Ovary (tissue), 3 donors: ENCODE data around the gene SLC16A10.

Experiments
- POLR2A ChIP-seq: fragments of 450-650 bp; IDR thresholded peaks from one replicate; pipeline ENCODE4 v1.6.1; 2017; ENCODE audit warnings: antibody characterized with exemption, mild to moderate bottlenecking, moderate library complexity
- TF ChIP-seq, protein P1 (sequence below), 3 donors: fragments of 450-650 bp in 2 of 3; fragments of 200-600 bp in 1 of 3; IDR thresholded peaks; one replicate each; pipeline versions ENCODE4 v1.5.1 to v1.8.0; 2016 to 2022; ENCODE audit warnings: antibody characterized with exemption in 3 of 3, mild to moderate bottlenecking in 1 of 3
- donor health status: DM: no; HTN: no; CAD: no.

DNA sequence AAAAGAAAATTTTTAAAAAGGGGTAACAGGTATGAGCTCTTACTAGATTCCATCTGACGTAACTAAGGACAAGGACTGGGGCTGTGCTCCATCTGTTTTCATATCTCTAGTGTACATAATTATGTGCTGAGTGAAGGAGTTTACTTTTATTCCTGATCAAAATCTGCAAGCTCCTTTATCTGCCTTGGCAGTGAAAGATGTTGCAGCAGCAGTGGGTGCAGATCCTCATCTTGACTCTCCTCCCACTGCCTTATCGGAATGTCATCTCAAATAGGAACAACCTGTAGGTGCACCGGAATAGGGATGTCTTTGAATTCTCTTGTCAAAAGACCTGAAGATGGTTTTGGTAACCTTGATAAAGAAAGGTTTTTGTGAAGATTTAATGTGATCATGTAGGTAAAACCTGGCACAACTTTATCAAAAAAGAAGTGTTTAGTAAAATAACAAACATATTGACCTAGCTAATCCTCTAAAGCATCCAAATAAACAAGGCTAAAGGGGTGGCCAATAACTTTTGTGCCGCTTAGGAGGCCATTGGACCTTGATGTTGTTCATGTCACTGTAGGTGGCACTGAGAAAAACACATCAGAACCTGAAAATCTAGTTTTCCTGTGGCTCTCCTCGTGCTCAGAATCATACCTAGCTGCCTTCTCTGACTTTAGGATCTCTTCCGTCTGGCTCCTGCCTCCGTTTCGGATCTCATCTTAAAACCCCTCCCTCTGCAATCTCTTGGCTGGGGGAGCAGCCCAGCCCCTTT lies 19.0 kb upstream of the SLC16A10 start:
- TF ChIP-seq POLR2A: no peak
- TF ChIP-seq, protein P1, sequence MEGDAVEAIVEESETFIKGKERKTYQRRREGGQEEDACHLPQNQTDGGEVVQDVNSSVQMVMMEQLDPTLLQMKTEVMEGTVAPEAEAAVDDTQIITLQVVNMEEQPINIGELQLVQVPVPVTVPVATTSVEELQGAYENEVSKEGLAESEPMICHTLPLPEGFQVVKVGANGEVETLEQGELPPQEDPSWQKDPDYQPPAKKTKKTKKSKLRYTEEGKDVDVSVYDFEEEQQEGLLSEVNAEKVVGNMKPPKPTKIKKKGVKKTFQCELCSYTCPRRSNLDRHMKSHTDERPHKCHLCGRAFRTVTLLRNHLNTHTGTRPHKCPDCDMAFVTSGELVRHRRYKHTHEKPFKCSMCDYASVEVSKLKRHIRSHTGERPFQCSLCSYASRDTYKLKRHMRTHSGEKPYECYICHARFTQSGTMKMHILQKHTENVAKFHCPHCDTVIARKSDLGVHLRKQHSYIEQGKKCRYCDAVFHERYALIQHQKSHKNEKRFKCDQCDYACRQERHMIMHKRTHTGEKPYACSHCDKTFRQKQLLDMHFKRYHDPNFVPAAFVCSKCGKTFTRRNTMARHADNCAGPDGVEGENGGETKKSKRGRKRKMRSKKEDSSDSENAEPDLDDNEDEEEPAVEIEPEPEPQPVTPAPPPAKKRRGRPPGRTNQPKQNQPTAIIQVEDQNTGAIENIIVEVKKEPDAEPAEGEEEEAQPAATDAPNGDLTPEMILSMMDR (IDR thresholded peaks at IDR 0.05): no peak
